Ovary (tissue), 3 donors: Measurements from ENCODE around the gene DCTPP1.

ENCODE experiments used
- POLR2A ChIP-seq: fragments of 450-650 bp; IDR thresholded peaks from one replicate; pipeline ENCODE4 v1.6.1; 2017; ENCODE audit warnings: antibody characterized with exemption, mild to moderate bottlenecking, moderate library complexity
- TF ChIP-seq, protein P1 (sequence below), 3 donors: fragments of 450-650 bp in 2 of 3; fragments of 200-600 bp in 1 of 3; IDR thresholded peaks; one replicate each; pipeline versions ENCODE4 v1.5.1 to v1.8.0; 2016 to 2022; ENCODE audit warnings: antibody characterized with exemption in 3 of 3, mild to moderate bottlenecking in 1 of 3
- donor health status: DM: no; HTN: no; CAD: no.

DNA sequence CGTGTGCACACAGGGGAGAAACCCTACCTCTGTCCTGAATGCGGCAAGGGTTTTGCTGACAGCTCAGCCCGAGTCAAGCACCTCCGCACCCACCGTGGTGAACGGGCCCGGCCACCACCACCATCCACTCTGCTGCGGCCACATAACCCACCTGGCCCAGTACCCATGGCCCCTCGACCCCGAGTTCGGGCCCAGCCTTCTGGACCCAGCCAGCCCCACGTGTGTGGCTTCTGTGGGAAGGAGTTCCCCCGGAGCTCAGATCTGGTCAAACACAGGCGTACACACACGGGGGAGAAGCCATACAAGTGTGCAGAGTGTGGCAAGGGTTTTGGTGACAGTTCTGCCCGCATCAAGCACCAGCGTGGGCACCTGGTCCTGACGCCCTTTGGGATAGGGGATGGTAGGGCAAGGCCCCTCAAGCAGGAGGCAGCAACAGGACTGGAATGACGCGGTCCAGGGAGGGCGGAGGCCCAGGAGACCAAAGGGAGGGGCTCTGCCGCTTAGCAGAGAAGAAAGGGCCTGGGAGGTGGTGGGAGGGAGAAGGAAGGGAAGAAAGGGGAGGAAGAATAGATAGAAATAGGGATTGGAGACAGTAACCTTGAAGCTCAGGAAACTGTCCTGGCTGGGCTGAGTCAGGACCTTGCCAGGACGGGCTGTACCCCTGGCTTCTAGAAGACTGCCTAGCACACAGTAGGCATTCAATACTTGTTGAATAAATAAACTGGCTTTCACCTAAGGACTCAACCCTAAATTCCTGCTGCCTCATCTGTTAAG lies 31.0 kb downstream of the DCTPP1 start:
- TF ChIP-seq, protein P1, sequence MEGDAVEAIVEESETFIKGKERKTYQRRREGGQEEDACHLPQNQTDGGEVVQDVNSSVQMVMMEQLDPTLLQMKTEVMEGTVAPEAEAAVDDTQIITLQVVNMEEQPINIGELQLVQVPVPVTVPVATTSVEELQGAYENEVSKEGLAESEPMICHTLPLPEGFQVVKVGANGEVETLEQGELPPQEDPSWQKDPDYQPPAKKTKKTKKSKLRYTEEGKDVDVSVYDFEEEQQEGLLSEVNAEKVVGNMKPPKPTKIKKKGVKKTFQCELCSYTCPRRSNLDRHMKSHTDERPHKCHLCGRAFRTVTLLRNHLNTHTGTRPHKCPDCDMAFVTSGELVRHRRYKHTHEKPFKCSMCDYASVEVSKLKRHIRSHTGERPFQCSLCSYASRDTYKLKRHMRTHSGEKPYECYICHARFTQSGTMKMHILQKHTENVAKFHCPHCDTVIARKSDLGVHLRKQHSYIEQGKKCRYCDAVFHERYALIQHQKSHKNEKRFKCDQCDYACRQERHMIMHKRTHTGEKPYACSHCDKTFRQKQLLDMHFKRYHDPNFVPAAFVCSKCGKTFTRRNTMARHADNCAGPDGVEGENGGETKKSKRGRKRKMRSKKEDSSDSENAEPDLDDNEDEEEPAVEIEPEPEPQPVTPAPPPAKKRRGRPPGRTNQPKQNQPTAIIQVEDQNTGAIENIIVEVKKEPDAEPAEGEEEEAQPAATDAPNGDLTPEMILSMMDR (IDR thresholded peaks at IDR 0.05): no peak
- TF ChIP-seq POLR2A: no peak
